ACC112 (cell line): ENCODE data around the gene SLC37A1.
"Not testable (repeated sequence)": the region's sequence is repeated elsewhere in the genome, so short reads cannot be mapped to it uniquely, and the experiment has no call there.

Experiments used
- H2AFZ ChIP-seq: fragments of 200-600 bp; sonication (generic); one replicate; pipeline ENCODE4 v1.6.0; 2017; ENCODE audit warnings: antibody characterized with exemption, low read length; ENCODE audit not compliant: unreplicated experiment
- H3K27ac ChIP-seq: fragments of 200-600 bp; sonication (generic); 2 replicates; pipeline ENCODE4 v1.5.1; 2014; ENCODE audit warnings: low read depth, mild to moderate bottlenecking, antibody characterized with exemption, low read length, moderate library complexity
- H3K27me3 ChIP-seq: fragments of 200-600 bp; sonication (generic); 2 replicates; pipeline ENCODE4 v1.6.1; 2014; ENCODE audit warnings: mild to moderate bottlenecking, antibody characterized with exemption, low read length, moderate library complexity, mixed read lengths; ENCODE audit not compliant: insufficient read depth
- H3K36me3 ChIP-seq: fragments of 200-600 bp; sonication (generic); 2 replicates; pipeline ENCODE4 v1.6.1; 2016; ENCODE audit warnings: mild to moderate bottlenecking, antibody characterized with exemption, low read length, moderate library complexity, mixed read lengths; ENCODE audit not compliant: insufficient read depth
- H3K4me1 ChIP-seq: fragments of 200-600 bp; sonication (generic); one replicate; pipeline ENCODE4 v1.6.1; 2016; ENCODE audit warnings: low read length, mixed read lengths; ENCODE audit not compliant: insufficient read depth, unreplicated experiment, control insufficient read depth
- H3K4me3 ChIP-seq: fragments of 200-600 bp; sonication (generic); 2 replicates; pipeline ENCODE4 v1.5.1; 2014; ENCODE audit warnings: mild to moderate bottlenecking, low read depth, low read length
- H3K79me2 ChIP-seq: fragments of 200-600 bp; sonication (generic); one replicate; pipeline ENCODE4 v1.6.0; 2016; ENCODE audit warnings: low read length; ENCODE audit not compliant: control insufficient read depth, unreplicated experiment, insufficient read depth

The SLC37A1 gene

GRCh38 chr21:42621166-42621818 is 107.6 kb downstream of the SLC37A1 start:
- Histone ChIP-seq H3K27me3 (peaks cover 92% of the 10 kb centered on the region), H2AFZ (no peak overlapping the region), H3K4me1 (no peaks in the 10 kb centered on the region)

GRCh38 chr21:42621819-42622177 is 108.1 kb downstream of the SLC37A1 start:
- Histone ChIP-seq H3K36me3 (no peaks in the 10 kb centered on the region), H3K4me1 (no peaks in the 10 kb centered on the region), H2AFZ (no peak overlapping the region), H3K79me2 (no peaks in the 10 kb centered on the region), H3K27ac (no peak overlapping the region), H3K4me3 (no peak overlapping the region), H3K27me3 (peaks cover 92% of the 10 kb centered on the region)

More at GRCh38 chr21:42621166-42621818, 107.6 kb downstream of the SLC37A1 start:
- H3K36me3 ChIP-seq, result no peaks in the 10 kb centered on the region
- no peak overlapping the region for H3K27ac ChIP-seq
- H3K79me2 ChIP-seq, result no peaks in the 10 kb centered on the region
- H3K4me3 ChIP-seq, result no peak overlapping the region

- Histone ChIP-seq H3K79me2 (no peaks in the 10 kb centered on the region), H3K27ac (no peak overlapping the region), H3K27me3 (peaks cover 92% of the 10 kb centered on the region), H2AFZ (no peak overlapping the region), H3K4me3 (no peak overlapping the region), H3K36me3 (no peaks in the 10 kb centered on the region), H3K4me1 (no peaks in the 10 kb centered on the region)
Measured at GRCh38 chr21:42622284-42622683, 108.6 kb downstream of the SLC37A1 start.

GRCh38 chr21:42623694-42624093 is 110.0 kb downstream of the SLC37A1 start:
- no peaks in the 10 kb centered on the region for H3K36me3 ChIP-seq

GRCh38 chr21:42624095-42624790 is 110.6 kb downstream of the SLC37A1 start:
- Histone ChIP-seq H3K4me3 (no peak overlapping the region), H2AFZ (no peak overlapping the region), H3K79me2 (no peaks in the 10 kb centered on the region), H3K27ac (no peak overlapping the region), H3K4me1 (no peaks in the 10 kb centered on the region), H3K36me3 (no peaks in the 10 kb centered on the region), H3K27me3 (peaks cover 91% of the 10 kb centered on the region)

More at GRCh38 chr21:42623694-42624093, 110.0 kb downstream of the SLC37A1 start:
- Histone ChIP-seq H3K4me1 (no peaks in the 10 kb centered on the region), H2AFZ (no peak overlapping the region), H3K79me2 (no peaks in the 10 kb centered on the region), H3K27me3 (peaks cover 92% of the 10 kb centered on the region), H3K4me3 (no peak overlapping the region), H3K27ac (no peak overlapping the region)

GRCh38 chr21:42624936-42625335 is 111.3 kb downstream of the SLC37A1 start:
- Histone ChIP-seq H3K4me1 (no peaks in the 10 kb centered on the region), H3K27ac (no peak overlapping the region)

GRCh38 chr21:42626171-42626570 is 112.5 kb downstream of the SLC37A1 start:
- Histone ChIP-seq H3K4me1 (no peaks in the 10 kb centered on the region), H2AFZ (no peak overlapping the region), H3K4me3 (no peak overlapping the region), H3K27me3 (peaks cover 89% of the 10 kb centered on the region), H3K79me2 (no peaks in the 10 kb centered on the region), H3K27ac (no peak overlapping the region), H3K36me3 (no peaks in the 10 kb centered on the region)

More at GRCh38 chr21:42624936-42625335, 111.3 kb downstream of the SLC37A1 start:
- H3K4me3 ChIP-seq, result no peak overlapping the region
- H3K27me3 ChIP-seq, result peaks cover 87% of the 10 kb centered on the region
- no peaks in the 10 kb centered on the region for H3K36me3 ChIP-seq
- H3K79me2 ChIP-seq, result no peaks in the 10 kb centered on the region
- no peak overlapping the region for H2AFZ ChIP-seq

- no peaks in the 10 kb centered on the region for H3K79me2 ChIP-seq
- no peak overlapping the region for H3K4me3 ChIP-seq
- no peak overlapping the region for H3K27ac ChIP-seq
- no peaks in the 10 kb centered on the region for H3K36me3 ChIP-seq
- H2AFZ ChIP-seq, result no peak overlapping the region
- no peaks in the 10 kb centered on the region for H3K4me1 ChIP-seq
- peaks cover 74% of the 10 kb centered on the region for H3K27me3 ChIP-seq
Measured at GRCh38 chr21:42627527-42628289, 114.1 kb downstream of the SLC37A1 start.

- not testable (repeated sequence) for H3K36me3 ChIP-seq, H3K79me2 ChIP-seq, H3K4me3 ChIP-seq, H3K4me1 ChIP-seq, H3K27ac ChIP-seq, H2AFZ ChIP-seq
- H3K27me3 ChIP-seq, result peaks cover 67% of the 10 kb centered on the region
Measured at GRCh38 chr21:42628466-42629061, 114.9 kb downstream of the SLC37A1 start.

GRCh38 chr21:42629933-42630589 is 116.4 kb downstream of the SLC37A1 start:
- Histone ChIP-seq H2AFZ (no peak overlapping the region), H3K4me3 (no peak overlapping the region), H3K79me2 (no peaks in the 10 kb centered on the region), H3K4me1 (no peaks in the 10 kb centered on the region), H3K27ac (no peak overlapping the region), H3K36me3 (no peaks in the 10 kb centered on the region), H3K27me3 (peaks cover 52% of the 10 kb centered on the region)
